Measurements from ENCODE around the gene ATP5F1B.

GRCh38 chr12:56635806-56636674 lies 9.7 kb downstream of the ATP5F1B start:
- TF ChIP-seq SUZ12 (IDR thresholded peaks at IDR 0.05; ENCODE audit: extremely low read depth, insufficient read depth, insufficient read length), result no peak
- TF ChIP-seq YY1 (IDR thresholded peaks at IDR 0.05; ENCODE audit: insufficient read depth, insufficient read length), result no peak

Measured in NT2/D1 (cell line).